ENCODE measurements around the gene PROB1. TPM values are rescaled to one million over a fixed set of nuclear protein-coding genes. Genes with fewer than 3 reads are reported as not detected.

Gene PROB1
- total and polyA plus RNA-seq, 2 of the 13 experiments (the other 11 are each of a cell fraction or from before 2014, with no cell fraction given), result 0.69 to 1.1 TPM

DNA sequence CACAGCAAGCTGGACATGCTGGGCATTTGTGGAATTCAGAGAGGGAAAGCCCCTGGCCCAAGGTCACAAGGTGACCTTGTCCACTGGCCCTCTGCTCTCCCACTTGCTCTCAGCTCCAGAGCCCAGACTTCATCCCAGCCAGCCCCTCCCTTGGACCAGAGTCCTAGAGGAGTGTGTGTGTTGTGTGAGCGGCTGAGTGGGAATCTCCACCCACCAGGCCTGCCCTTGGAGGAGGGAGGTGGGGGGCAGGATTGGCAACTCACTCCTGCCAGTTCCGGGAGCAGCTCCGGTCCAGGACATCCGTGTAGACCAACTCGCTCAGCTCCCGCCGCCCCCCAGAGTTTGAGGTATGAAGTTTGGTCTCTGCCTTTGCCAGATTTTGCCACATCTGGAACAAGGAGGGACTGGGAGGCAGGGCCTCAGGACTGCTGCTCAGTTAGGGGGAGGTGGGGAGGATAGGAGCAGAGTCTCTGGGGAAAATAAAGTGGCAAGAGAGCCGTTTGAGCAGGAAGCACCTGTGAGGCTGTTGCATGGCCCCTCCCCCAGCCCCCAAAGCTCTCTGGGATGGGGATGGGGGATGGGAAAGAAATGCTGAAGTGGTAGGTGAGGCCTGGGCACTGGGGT, 6.6 kb downstream of the PROB1 start (continued):
- TF ChIP-seq, protein P1, sequence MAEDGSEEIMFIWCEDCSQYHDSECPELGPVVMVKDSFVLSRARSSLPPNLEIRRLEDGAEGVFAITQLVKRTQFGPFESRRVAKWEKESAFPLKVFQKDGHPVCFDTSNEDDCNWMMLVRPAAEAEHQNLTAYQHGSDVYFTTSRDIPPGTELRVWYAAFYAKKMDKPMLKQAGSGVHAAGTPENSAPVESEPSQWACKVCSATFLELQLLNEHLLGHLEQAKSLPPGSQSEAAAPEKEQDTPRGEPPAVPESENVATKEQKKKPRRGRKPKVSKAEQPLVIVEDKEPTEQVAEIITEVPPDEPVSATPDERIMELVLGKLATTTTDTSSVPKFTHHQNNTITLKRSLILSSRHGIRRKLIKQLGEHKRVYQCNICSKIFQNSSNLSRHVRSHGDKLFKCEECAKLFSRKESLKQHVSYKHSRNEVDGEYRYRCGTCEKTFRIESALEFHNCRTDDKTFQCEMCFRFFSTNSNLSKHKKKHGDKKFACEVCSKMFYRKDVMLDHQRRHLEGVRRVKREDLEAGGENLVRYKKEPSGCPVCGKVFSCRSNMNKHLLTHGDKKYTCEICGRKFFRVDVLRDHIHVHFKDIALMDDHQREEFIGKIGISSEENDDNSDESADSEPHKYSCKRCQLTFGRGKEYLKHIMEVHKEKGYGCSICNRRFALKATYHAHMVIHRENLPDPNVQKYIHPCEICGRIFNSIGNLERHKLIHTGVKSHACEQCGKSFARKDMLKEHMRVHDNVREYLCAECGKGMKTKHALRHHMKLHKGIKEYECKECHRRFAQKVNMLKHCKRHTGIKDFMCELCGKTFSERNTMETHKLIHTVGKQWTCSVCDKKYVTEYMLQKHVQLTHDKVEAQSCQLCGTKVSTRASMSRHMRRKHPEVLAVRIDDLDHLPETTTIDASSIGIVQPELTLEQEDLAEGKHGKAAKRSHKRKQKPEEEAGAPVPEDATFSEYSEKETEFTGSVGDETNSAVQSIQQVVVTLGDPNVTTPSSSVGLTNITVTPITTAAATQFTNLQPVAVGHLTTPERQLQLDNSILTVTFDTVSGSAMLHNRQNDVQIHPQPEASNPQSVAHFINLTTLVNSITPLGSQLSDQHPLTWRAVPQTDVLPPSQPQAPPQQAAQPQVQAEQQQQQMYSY (CRISPR knock-in tag; IDR thresholded peaks at IDR 0.05), result peak; percentile 81
- TF ChIP-seq, protein P2, sequence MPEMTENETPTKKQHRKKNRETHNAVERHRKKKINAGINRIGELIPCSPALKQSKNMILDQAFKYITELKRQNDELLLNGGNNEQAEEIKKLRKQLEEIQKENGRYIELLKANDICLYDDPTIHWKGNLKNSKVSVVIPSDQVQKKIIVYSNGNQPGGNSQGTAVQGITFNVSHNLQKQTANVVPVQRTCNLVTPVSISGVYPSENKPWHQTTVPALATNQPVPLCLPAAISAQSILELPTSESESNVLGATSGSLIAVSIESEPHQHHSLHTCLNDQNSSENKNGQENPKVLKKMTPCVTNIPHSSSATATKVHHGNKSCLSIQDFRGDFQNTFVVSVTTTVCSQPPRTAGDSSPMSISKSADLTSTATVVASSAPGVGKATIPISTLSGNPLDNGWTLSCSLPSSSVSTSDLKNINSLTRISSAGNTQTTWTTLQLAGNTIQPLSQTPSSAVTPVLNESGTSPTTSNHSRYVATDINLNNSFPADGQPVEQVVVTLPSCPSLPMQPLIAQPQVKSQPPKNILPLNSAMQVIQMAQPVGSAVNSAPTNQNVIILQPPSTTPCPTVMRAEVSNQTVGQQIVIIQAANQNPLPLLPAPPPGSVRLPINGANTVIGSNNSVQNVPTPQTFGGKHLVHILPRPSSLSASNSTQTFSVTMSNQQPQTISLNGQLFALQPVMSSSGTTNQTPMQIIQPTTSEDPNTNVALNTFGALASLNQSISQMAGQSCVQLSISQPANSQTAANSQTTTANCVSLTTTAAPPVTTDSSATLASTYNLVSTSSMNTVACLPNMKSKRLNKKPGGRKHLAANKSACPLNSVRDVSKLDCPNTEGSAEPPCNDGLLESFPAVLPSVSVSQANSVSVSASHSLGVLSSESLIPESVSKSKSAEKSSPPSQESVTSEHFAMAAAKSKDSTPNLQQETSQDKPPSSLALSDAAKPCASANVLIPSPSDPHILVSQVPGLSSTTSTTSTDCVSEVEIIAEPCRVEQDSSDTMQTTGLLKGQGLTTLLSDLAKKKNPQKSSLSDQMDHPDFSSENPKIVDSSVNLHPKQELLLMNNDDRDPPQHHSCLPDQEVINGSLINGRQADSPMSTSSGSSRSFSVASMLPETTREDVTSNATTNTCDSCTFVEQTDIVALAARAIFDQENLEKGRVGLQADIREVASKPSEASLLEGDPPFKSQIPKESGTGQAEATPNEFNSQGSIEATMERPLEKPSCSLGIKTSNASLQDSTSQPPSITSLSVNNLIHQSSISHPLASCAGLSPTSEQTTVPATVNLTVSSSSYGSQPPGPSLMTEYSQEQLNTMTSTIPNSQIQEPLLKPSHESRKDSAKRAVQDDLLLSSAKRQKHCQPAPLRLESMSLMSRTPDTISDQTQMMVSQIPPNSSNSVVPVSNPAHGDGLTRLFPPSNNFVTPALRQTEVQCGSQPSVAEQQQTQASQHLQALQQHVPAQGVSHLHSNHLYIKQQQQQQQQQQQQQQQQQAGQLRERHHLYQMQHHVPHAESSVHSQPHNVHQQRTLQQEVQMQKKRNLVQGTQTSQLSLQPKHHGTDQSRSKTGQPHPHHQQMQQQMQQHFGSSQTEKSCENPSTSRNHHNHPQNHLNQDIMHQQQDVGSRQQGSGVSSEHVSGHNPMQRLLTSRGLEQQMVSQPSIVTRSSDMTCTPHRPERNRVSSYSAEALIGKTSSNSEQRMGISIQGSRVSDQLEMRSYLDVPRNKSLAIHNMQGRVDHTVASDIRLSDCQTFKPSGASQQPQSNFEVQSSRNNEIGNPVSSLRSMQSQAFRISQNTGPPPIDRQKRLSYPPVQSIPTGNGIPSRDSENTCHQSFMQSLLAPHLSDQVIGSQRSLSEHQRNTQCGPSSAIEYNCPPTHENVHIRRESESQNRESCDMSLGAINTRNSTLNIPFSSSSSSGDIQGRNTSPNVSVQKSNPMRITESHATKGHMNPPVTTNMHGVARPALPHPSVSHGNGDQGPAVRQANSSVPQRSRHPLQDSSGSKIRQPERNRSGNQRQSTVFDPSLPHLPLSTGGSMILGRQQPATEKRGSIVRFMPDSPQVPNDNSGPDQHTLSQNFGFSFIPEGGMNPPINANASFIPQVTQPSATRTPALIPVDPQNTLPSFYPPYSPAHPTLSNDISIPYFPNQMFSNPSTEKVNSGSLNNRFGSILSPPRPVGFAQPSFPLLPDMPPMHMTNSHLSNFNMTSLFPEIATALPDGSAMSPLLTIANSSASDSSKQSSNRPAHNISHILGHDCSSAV (CRISPR knock-in tag; IDR thresholded peaks at IDR 0.05; ENCODE audit: borderline replicate concordance), result no peak
- no peak for TF ChIP-seq ZNF577 (CRISPR knock-in tag; IDR thresholded peaks at IDR 0.05; ENCODE audit: borderline replicate concordance, low read depth)
- TF ChIP-seq NR2F6 (IDR thresholded peaks at IDR 0.05), result peak; percentile 39; the same call in 1 of the 2 replicates
- no peak; the same call in 1 of the 2 replicates for TF ChIP-seq NR2F6 (CRISPR knock-in tag; IDR thresholded peaks at IDR 0.05)
- TF ChIP-seq, protein P3, sequence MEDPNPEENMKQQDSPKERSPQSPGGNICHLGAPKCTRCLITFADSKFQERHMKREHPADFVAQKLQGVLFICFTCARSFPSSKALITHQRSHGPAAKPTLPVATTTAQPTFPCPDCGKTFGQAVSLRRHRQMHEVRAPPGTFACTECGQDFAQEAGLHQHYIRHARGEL (CRISPR knock-in tag; IDR thresholded peaks at IDR 0.05), result no peak
- TF ChIP-seq FOSL1 (CRISPR knock-in tag; IDR thresholded peaks at IDR 0.05; ENCODE audit: borderline replicate concordance), result no peak
- no peak for TF ChIP-seq MZF1 (CRISPR knock-in tag; IDR thresholded peaks at IDR 0.05; ENCODE audit: borderline replicate concordance)
- no peak for TF ChIP-seq KLF6 (CRISPR knock-in tag; IDR thresholded peaks at IDR 0.05)
- no peak for TF ChIP-seq JUND (CRISPR knock-in tag; IDR thresholded peaks at IDR 0.05)
- TF ChIP-seq, protein P4, sequence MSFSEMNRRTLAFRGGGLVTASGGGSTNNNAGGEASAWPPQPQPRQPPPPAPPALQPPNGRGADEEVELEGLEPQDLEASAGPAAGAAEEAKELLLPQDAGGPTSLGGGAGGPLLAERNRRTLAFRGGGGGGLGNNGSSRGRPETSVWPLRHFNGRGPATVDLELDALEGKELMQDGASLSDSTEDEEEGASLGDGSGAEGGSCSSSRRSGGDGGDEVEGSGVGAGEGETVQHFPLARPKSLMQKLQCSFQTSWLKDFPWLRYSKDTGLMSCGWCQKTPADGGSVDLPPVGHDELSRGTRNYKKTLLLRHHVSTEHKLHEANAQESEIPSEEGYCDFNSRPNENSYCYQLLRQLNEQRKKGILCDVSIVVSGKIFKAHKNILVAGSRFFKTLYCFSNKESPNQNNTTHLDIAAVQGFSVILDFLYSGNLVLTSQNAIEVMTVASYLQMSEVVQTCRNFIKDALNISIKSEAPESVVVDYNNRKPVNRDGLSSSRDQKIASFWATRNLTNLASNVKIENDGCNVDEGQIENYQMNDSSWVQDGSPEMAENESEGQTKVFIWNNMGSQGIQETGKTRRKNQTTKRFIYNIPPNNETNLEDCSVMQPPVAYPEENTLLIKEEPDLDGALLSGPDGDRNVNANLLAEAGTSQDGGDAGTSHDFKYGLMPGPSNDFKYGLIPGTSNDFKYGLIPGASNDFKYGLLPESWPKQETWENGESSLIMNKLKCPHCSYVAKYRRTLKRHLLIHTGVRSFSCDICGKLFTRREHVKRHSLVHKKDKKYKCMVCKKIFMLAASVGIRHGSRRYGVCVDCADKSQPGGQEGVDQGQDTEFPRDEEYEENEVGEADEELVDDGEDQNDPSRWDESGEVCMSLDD (CRISPR knock-in tag; IDR thresholded peaks at IDR 0.05; ENCODE audit: borderline replicate concordance), result no peak
- TF ChIP-seq ZNF329 (CRISPR knock-in tag; IDR thresholded peaks at IDR 0.05; ENCODE audit: low read depth), result no peak
- no peak for TF ChIP-seq PRPF4 (IDR thresholded peaks at IDR 0.05; ENCODE audit: low read depth, low read length, poor library complexity, severe bottlenecking)
- no peak for TF ChIP-seq CCAR2 (optimal IDR thresholded peaks at IDR 0.05; ENCODE audit: low read depth, low read length)
